ENCODE data around the gene ANKRD63. TPM values are rescaled to one million over a fixed set of nuclear protein-coding genes. Genes with fewer than 3 reads are reported as not detected.

Gene ANKRD63
- total RNA-seq, 2 donors from 2014 or later: not detected

DNA sequence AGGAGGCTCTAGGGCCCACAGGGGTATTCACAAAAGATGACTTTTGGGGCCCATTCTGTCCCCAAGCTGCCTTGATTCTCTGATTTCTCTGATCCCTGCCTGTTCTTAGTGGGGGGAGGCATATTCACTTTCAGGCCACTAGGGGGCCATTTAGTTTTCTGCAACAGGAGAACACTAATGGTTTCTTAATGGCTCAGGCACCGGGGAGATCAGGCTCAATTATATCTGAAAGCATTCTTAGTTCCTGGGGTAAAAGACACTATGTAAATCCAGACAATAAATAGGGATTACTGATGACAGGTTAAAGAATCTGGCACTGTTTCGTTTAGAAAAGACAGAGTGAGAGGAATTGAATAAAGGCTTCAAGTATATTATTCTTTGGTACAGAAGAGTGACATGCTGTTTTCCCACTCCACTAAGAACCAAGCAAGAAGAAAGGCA lies 38.1 kb upstream of the ANKRD63 start:
- H3K9me3 ChIP-seq: no peaks in the 10 kb centered on the region
- H3K4me3 ChIP-seq: no peak overlapping the region
- H3K36me3 ChIP-seq: no peaks in the 10 kb centered on the region
- peaks cover 8 to 23% of the 10 kb centered on the region in 2 donors for H3K4me1 ChIP-seq (ENCODE audit: control insufficient read depth in 1 of 2, low read depth in 2 of 2)
- TF ChIP-seq, protein P1, sequence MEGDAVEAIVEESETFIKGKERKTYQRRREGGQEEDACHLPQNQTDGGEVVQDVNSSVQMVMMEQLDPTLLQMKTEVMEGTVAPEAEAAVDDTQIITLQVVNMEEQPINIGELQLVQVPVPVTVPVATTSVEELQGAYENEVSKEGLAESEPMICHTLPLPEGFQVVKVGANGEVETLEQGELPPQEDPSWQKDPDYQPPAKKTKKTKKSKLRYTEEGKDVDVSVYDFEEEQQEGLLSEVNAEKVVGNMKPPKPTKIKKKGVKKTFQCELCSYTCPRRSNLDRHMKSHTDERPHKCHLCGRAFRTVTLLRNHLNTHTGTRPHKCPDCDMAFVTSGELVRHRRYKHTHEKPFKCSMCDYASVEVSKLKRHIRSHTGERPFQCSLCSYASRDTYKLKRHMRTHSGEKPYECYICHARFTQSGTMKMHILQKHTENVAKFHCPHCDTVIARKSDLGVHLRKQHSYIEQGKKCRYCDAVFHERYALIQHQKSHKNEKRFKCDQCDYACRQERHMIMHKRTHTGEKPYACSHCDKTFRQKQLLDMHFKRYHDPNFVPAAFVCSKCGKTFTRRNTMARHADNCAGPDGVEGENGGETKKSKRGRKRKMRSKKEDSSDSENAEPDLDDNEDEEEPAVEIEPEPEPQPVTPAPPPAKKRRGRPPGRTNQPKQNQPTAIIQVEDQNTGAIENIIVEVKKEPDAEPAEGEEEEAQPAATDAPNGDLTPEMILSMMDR (IDR thresholded peaks at IDR 0.05): peak; percentile 94
- no peaks in the 10 kb centered on the region for H3K27me3 ChIP-seq (replicated peaks; ENCODE audit: insufficient read depth)
- H3K27ac ChIP-seq: peak overlapping the region; percentile 11 to 83
- DNase-seq (ENCODE audit: low spot score) (no peak), ATAC-seq (ENCODE audit: insufficient number of reproducible peaks, low FRiP score, low read depth) (peak; percentile 38)

DNA sequence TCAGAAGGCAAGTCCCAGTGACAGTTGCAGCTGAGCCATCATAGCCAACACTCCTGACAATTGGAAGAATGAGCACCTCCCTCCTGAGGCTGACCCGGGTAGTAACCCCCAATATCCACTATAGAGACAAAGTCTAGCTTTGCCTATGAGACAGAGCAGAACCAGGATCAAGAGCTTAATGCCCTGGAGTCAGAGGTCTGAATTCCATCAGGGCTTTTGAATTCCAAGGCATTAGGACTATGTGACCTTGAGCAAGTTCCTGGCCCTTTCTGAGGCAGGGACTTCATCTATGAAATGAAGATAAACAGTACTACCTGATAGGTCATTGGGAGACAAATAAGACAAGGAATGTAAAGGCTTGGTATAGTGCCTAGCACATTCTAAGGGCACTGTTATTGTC lies 37.5 kb upstream of the ANKRD63 start:
- DNase-seq (ENCODE audit: low spot score): no peak

DNA sequence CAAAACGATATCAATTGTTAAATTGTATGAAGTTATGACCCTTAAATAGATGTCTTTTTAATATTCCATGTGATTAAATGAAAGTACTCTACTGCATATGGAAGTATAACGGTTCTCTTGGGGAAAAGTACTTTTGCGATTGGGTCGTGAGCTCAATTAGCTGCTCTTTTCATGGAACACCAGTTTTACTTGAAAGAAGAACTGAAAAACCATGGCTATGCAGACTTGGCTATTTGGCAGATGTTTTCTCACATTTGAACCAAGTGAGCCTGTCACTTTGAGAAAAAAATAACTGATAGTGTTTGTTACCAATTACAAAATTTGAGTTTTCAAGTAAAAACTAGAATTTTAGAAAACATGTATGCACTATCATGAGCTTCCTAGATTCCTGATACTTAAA lies 34.7 kb upstream of the ANKRD63 start:
- peaks cover 4 to 24% of the 10 kb centered on the region in 2 donors for H3K4me1 ChIP-seq (ENCODE audit: control insufficient read depth in 1 of 2, low read depth in 2 of 2)

More for the DNA sequence above, 37.5 kb upstream of the ANKRD63 start:
- Histone ChIP-seq H3K27ac (no peak overlapping the region), H3K36me3 (no peaks in the 10 kb centered on the region), H3K4me3 (no peak overlapping the region), H3K4me1 (ENCODE audit: control insufficient read depth in 1 of 2, low read depth in 2 of 2) (peaks cover 3 to 18% of the 10 kb centered on the region in 2 donors), H3K9me3 (no peaks in the 10 kb centered on the region), H3K27me3 (replicated peaks; ENCODE audit: insufficient read depth) (no peaks in the 10 kb centered on the region)
- TF ChIP-seq, protein P1 (IDR thresholded peaks at IDR 0.05): no peak
- ATAC-seq (ENCODE audit: insufficient number of reproducible peaks, low FRiP score, low read depth): no peak

DNA sequence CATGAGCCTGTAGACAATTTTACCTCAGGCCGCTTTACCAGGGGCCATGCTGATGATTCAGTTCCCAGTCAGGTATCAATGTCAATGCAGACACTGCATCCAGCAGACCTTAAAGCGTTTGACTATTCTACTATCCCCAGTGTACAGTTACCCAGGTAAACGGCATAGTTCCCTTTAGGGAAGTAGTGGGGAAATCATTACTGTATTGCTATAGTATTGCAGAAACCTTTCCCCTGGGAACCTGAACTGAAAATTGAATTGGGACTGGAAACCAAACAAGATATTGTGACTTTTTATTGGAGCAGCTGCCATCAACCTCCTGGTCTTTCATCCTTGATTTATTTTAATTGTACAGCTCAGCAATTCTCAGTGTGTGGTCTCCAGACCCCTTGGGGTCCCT lies 34.1 kb upstream of the ANKRD63 start:
- Histone ChIP-seq H3K27me3 (replicated peaks; ENCODE audit: insufficient read depth) (no peaks in the 10 kb centered on the region), H3K9me3 (no peaks in the 10 kb centered on the region), H3K4me3 (no peak overlapping the region), H3K36me3 (no peaks in the 10 kb centered on the region), H3K4me1 (ENCODE audit: control insufficient read depth in 1 of 2, low read depth in 2 of 2) (peaks cover 4 to 18% of the 10 kb centered on the region in 2 donors), H3K27ac (no peak overlapping the region)
- TF ChIP-seq, protein P1 (IDR thresholded peaks at IDR 0.05): no peak
- DNase-seq (ENCODE audit: low spot score) (no peak), ATAC-seq (ENCODE audit: insufficient number of reproducible peaks, low FRiP score, low read depth) (no peak)

More for the DNA sequence above, 34.7 kb upstream of the ANKRD63 start:
- no peaks in the 10 kb centered on the region for H3K36me3 ChIP-seq
- H3K4me3 ChIP-seq: no peak overlapping the region
- H3K9me3 ChIP-seq: no peaks in the 10 kb centered on the region
- DNase-seq (ENCODE audit: low spot score): no peak
- TF ChIP-seq, protein P1 (IDR thresholded peaks at IDR 0.05): no peak
- H3K27ac ChIP-seq: no peak overlapping the region
- ATAC-seq (ENCODE audit: insufficient number of reproducible peaks, low FRiP score, low read depth): no peak
- H3K27me3 ChIP-seq (replicated peaks; ENCODE audit: insufficient read depth): no peaks in the 10 kb centered on the region

DNA sequence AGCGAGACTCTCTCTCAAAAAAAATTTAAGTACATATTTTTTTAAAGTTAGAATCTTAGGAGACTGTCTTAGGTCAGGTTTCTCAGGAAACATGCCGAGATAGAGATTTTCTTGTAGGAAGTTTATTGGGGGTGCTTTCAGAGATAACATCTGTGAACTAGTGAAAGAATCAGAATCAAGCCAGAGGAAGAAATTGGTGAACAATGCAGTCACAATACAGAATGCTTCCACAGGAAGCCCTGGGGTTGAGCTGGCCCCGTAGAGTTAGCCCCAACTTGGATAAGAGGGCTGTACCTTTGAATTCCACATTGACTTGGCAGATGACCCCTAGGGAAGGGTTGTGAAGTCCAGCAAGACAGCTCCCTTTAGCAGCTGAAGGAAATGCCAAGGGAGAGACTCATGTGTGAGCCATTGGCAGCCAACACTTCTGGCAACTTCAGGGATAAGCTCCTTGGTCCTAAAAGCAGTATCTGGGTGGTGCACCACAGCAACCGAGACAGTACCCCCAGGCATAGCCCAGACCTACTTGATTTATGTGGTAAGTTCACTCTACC lies 31.9 kb upstream of the ANKRD63 start:
- Histone ChIP-seq H3K4me3 (no peak overlapping the region), H3K27me3 (replicated peaks; ENCODE audit: insufficient read depth) (no peaks in the 10 kb centered on the region), H3K4me1 (ENCODE audit: control insufficient read depth in 1 of 2, low read depth in 2 of 2) (peaks cover 4 to 15% of the 10 kb centered on the region in 2 donors), H3K27ac (no peak overlapping the region), H3K9me3 (no peaks in the 10 kb centered on the region), H3K36me3 (no peaks in the 10 kb centered on the region)
- DNase-seq (ENCODE audit: low spot score) (no peak), ATAC-seq (ENCODE audit: insufficient number of reproducible peaks, low FRiP score, low read depth) (no peak)
- TF ChIP-seq, protein P1 (IDR thresholded peaks at IDR 0.05): no peak

Measured in thoracic aorta (tissue), 2 donors.